Frontal cortex (tissue), 4 donors: Measurements from ENCODE around the gene GUCD1. TPM values are rescaled to one million over a fixed set of nuclear protein-coding genes. Genes with fewer than 3 reads are reported as not detected.
A peak's percentile ranks its signal among the peaks of the same experiment; 100 is the strongest.
"Not testable (repeated sequence)": the region's sequence is repeated elsewhere in the genome, so short reads cannot be mapped to it uniquely, and the experiment has no call there.

Source experiments
- DNase-seq, 2 donors: peaks; one replicate each; pipeline ENCODE4 v3.0.0; 2012; ENCODE audit warnings: low spot score in 2 of 2
- FAIRE-seq: peaks from 2 replicates; lab custom pipeline; 2012; peaks lifted over from hg19 to GRCh38; lab: Jason Lieb, UNC
- total RNA-seq: library from RNA; depleted of rRNA; stranded (reverse); fragments of >200 nt; gene quantifications from one replicate; pipeline ENCODE4 v1.2.3, GENCODE V29; 2014
- donor health status: control.
- donor health status: control.
- donor health status: control.

GUCD1 gene
- total RNA-seq, 1 donor from 2014 or later: 35.1 TPM

DNA sequence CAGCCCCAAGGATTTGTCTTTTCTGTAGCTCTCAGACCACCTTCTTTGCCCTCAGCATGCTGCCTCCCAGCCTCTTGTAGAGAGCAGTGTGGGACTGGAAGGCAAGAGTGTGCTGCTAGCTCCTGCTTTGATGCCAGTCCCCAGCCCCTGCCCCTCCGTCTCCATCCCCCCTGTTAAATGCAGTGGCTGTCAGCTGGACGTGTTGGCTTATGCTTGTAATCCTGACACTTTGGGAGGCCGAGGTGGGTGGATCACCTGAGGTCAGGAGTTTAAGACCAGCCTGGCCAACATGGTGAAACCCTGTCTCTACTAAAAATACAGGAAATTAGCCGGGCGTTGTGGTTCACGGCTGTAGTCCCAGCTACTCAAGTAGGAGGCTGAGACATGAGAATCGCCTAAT lies 16.3 kb upstream of the GUCD1 start:
- FAIRE-seq: no peak
- no peak for DNase-seq

DNA sequence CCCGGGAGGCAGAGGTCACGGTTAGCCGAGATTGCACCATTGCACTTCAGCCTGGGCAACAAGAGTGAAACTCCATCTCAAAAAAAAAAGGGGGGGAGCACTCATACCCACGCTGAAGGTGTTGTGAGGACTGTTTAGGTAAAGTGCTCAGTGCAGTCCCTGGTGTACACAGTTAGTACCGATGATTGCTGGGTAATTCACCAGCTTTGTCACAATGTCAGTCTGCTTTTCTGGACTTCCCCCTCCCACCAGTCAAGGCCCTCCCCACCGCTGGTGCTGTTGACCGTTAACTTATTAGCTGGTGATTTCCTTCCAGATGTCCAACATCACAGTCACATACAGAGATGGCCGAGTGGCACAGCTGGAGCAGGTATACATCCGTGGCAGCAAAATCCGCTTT lies 12.7 kb upstream of the GUCD1 start:
- FAIRE-seq (no peak), DNase-seq (no peak)

DNA sequence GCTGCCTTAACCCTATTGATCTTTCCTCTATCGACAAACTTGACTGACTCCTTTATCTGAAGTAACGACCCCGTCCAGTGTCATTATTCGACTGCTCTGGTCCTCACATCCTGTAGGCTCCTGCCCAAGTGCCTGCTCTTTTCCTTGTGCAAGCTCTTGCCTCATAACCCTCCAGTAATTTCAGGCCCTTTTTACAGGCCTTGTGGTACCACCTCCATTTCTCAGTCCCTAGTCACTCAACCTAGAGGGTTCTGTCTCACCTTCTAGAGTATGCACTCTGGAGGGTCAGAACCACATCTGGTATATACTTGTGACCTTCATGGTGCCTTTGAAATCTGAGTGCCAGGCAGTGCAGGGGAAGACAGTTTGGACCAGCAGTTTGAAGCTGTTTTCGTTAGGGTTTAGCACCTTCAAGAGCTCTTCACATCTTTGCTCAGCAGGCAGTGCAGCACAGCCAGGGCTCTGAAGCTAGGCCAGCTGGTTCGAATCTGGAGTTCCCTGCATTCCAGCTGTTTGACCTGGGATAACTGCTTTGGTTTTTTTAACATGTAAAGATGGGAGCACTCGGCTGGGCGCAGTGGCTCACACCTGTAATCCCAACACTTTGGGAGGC lies 12.1 kb upstream of the GUCD1 start:
- DNase-seq: no peak
- FAIRE-seq: no peak

GRCh38 chr22:24565077-24565476 lies 10.1 kb upstream of the GUCD1 start:
- DNase-seq (no peak), FAIRE-seq (no peak)

- FAIRE-seq (no peak), DNase-seq (no peak)
These were observed 9.6 kb upstream of the GUCD1 start for GRCh38 chr22:24564376-24565058.

DNA sequence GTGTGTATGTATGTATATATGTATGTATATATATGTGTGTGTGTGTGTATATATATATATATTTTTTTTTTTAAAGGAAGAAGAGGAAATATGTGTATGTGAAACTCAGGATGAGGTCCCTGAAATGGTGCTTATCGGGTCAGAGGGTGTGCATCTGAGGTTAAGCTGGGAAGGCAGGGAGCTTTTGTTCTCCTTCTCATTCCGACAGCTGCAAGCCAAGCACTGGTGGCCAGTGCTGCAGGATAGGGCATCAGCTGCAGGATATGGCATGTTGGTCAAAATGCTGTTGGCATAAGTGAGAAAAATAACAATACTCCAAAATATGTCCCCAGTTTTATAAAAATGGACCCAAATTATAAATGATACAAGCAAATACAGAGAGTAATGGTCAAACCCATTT lies 8.3 kb upstream of the GUCD1 start:
- FAIRE-seq: no peak

GRCh38 chr22:24559471-24559870 lies 4.5 kb upstream of the GUCD1 start:
- DNase-seq: no peak
- no peak for FAIRE-seq

More for the DNA sequence above, 8.3 kb upstream of the GUCD1 start:
- no peak for DNase-seq

DNA sequence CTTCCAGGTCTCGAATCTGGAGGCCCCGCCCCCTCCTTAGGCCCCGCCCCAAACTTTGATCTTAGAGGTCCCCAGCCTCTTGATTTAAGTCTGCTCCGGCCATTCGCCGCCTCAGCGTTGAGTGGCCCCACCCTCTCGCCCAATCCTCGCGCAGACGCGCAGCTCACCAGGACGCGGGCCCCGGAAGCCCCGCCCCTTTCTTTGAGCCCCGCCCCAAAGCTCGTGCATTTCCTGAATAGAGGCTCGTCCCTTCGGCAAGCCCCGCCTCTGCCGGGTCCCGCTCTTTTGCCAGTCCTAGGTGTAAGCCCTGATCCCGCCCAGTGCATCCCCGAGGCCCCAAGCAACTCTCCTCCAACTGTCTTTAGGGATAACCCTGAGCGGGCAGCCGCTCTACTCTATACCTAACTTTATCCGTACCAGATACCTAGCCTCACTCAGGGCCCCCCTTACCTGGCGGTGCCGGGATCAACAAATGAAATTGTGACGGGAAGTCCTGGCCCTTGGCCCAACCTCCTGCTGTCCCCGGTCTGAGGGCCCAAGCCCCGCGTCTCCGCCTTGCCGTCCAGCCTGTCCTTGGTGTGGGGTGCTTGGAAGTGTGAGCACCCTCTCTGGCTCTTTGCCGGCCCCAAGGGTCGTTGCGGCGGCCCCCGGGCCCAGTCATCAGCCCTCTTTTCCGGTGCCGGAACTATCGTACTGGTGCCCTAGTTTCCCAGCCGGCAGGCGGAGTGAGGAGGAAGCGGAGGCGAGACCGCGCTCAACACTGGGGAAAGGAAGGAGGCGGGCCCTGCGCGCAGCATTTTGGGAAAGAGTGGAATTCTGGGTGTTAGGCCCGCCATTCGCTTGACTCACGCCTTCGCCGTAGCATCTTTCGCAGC lies 464 bp upstream of the GUCD1 start, which contains the start of gene SNRPD3:
SNRPD3 (plus strand) TSS at position 835 of the 875 bp plus-strand sequence. CDS start 1,676 bp downstream, outside the sequence.
- peak; percentile 98 to 99 for DNase-seq
- no peak for FAIRE-seq

DNA sequence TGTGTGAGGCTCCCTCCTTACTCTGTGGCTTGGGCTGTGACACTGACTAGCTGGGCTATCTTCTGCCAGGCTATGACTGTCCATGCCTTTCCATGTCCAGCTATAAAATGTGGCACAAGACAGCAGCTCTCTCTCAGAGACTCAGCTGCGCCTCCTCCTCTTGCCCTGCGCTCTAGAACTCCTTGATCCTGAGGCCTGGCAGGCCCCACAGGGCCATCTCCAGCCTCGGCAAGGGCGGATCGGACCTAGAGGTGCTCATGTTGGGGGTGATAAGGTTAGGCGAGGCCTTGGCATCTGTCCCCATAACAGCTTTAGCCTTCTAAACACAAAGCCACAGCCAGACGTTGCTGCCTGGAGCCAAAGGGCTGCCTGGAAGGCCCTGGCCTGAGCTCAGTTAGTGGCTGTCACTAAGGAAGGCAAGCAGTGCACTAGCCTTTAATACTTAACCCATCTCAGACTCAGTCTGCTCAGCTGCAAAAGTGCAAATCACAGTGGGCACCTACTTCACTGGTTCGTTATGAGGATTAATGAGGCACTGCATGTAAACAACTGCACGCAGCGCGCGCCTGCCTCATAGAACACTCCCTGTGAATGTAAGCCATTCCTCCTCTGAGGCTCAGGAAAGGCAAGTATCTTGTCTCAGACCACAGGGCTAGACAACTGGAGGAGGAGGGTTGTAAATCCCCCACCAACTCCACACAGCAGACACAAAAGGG lies 1.2 kb downstream of the GUCD1 start:
- FAIRE-seq (no peak), DNase-seq (no peak)

DNA sequence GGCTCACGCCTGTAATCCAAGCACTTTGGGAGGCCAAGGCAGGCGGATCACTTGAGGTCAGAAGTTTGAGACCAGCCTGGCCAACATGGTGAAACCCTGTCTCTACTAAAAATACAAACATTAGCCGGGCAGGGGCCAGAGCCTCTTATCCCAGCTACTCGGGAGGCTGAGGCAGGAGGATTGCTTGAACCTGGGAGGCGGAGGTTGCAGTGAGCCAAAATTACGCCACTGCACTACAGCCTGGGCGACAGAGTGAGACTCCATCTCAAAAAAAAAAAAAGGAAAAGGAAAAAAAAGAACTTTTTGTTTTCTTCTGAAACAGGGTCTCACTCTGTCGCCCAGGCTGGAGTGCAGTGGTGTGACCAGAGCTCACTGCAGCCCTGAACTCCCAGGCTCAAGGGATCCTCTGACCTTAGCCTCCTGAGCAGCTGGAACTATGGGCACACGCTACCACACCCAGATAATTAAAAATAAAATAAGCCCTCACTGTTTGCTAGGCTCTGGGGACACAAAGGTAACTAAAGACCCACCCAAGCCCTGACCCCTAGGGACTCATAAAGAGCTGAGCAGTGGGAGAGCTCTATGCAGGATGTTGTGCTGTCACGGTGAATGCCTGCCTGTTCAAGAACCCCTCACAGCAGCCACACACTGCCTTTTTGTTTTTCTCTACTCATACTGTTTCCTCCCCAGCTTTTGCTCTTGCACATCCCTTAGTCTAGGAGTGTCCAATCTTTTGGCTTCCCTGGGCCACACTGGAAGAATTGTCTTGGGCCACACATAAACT lies 2.2 kb downstream of the GUCD1 start:
- FAIRE-seq, DNase-seq: not testable (repeated sequence)

DNA sequence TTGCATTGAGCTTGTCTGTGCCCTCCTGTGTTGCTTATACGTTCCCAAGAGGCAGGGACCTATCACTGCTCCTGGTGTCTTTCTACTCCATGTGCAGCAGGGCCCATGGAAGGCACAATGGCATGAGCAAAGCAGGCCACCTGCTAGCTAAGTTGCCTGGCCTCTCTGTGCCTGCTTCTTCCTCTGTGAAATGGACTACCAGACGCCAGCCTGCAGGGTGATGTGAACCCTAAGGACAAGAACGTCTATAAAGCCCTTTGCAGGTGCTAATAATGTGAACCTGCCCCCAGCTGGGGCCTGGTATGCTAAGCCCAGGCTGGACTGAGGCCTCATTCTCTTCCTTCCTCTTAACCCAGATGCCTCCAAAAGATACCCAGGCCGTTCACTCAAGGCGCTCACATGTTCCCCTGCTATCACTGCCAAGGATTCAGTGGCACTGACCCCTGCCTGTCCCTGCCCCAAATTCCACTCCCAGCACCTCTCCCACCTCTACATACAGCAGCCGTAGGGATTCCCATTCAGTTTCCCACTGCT lies 4.0 kb downstream of the GUCD1 start:
- no peak for FAIRE-seq

GRCh38 chr22:24550028-24550901 lies 4.7 kb downstream of the GUCD1 start:
- no peak for DNase-seq
- no peak for FAIRE-seq

More for the DNA sequence above, 4.0 kb downstream of the GUCD1 start:
- DNase-seq: no peak

DNA sequence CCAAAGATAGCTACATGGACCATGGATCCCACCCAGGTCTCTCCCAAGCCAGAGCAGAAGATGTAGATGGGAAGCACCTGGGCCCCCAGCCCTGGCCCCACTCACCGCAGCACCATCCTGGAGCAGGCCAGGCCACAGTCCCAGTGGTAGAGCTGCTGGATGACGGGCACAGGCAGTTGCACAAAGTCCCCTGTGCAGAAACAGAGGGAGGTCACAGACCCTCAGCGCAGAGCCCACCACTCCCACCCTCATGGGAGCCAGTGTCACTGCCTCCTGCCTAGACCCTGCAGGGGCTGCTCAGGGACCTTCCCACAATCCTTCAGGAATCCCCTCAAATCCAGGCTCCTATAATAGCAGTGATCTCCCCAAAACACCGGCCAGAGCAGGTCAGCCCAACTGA lies 6.1 kb downstream of the GUCD1 start:
- FAIRE-seq (no peak), DNase-seq (no peak)

DNA sequence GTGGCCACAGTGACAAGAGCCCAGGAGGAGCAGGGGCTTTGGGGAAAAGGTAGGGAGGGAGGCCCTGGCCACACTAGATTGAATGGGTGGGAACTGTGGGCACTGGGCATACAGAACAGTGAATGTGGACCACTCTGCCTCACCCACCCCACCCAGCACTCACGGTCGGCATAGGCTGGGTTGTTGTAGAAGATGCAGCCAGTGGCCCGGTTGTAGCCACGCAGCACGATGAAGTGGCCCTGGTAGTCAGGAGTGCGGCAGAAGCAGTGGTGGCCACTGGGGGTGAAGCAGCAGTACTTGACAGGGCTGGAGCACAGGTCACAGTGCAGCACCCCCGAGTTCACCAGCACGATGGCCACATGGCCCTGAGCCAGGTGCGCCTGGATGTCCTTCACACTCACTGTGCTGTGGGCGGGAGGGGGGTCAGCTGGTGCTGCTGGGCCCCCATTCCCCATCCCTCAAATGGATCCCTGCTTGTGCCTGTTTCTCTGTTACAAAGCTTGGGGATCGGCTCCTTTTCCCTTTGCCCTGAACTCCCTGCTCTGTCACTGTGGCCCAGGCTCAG lies 11.2 kb downstream of the GUCD1 start:
- FAIRE-seq: no peak
- no peak for DNase-seq

- DNase-seq (no peak), FAIRE-seq (no peak)
These were observed 11.7 kb downstream of the GUCD1 start for GRCh38 chr22:24543185-24543601.

- FAIRE-seq (no peak), DNase-seq (no peak)
These were observed 12.3 kb downstream of the GUCD1 start for GRCh38 chr22:24542641-24543040.

- DNase-seq (no peak), FAIRE-seq (no peak)
These were observed 13.0 kb downstream of the GUCD1 start for GRCh38 chr22:24541681-24542515.
